ENCODE measurements around the gene FNDC1.
"Not testable (repeated sequence)": the region's sequence is repeated elsewhere in the genome, so short reads cannot be mapped to it uniquely, and the experiment has no call there.

Gene FNDC1

DNA sequence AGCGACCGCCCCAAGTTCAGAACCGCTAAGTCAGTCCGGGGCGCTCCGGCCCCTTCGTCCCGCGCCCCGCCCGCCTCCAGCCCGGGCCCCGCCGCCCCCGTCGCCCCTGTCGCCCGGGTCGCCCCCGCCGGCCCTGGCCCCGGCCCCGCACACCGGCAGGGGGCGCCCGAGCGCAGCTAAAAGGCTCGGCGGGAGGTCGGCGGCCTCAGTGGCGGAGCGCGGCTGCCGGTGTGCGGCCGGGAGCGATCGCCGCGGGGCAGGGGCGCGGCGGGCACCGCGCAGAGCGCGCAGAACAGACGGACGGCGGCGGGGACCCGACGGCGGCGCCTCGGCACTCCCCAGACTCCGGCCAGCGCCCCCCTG, at the start of gene FNDC1:
Gene FNDC1, plus strand, starts transcription at position 208 of the 363 bp plus-strand sequence. CDS start 197 bp downstream, outside the sequence.
- ATAC-seq (ENCODE audit: insufficient read depth, low read depth) (no peak), DNase-seq (no peak)
- Histone ChIP-seq H3K9me3 (ENCODE audit: insufficient read depth, low read length, severe bottlenecking) (no peaks in the 10 kb centered on the region), H3K27ac (ENCODE audit: low read length) (no peak within 1 kb of the TSS), H3K4me3 (ENCODE audit: low read depth in 1 of 2, low read length in 2 of 2) (no peak within 1 kb of the TSS), H3K27me3 (ENCODE audit: insufficient read depth, low read length, poor library complexity) (peaks cover 17% of the 10 kb centered on the region), H4K20me1 (ENCODE audit: insufficient read depth, low read length) (no peaks in the 10 kb centered on the region), H3K36me3 (ENCODE audit: insufficient read depth, low read length) (no peaks in the 10 kb centered on the region), H3K4me1 (ENCODE audit: insufficient read depth, low read length) (no peaks in the 10 kb centered on the region), H2AFZ (ENCODE audit: low read depth, low read length) (no peak within 1 kb of the TSS), H3K4me2 (ENCODE audit: insufficient read depth, low read length) (no peak within 1 kb of the TSS), H3K79me2 (ENCODE audit: insufficient read depth, low read length) (no peaks in the 10 kb centered on the region), H3K9ac (ENCODE audit: low read depth, low read length) (no peak within 1 kb of the TSS)
- TF ChIP-seq EZH2 (IDR thresholded peaks at IDR 0.05; ENCODE audit: borderline replicate concordance, low read depth, low read length, severe bottlenecking), result no peak
- TF ChIP-seq, protein P1, sequence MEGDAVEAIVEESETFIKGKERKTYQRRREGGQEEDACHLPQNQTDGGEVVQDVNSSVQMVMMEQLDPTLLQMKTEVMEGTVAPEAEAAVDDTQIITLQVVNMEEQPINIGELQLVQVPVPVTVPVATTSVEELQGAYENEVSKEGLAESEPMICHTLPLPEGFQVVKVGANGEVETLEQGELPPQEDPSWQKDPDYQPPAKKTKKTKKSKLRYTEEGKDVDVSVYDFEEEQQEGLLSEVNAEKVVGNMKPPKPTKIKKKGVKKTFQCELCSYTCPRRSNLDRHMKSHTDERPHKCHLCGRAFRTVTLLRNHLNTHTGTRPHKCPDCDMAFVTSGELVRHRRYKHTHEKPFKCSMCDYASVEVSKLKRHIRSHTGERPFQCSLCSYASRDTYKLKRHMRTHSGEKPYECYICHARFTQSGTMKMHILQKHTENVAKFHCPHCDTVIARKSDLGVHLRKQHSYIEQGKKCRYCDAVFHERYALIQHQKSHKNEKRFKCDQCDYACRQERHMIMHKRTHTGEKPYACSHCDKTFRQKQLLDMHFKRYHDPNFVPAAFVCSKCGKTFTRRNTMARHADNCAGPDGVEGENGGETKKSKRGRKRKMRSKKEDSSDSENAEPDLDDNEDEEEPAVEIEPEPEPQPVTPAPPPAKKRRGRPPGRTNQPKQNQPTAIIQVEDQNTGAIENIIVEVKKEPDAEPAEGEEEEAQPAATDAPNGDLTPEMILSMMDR (IDR thresholded peaks at IDR 0.05; ENCODE audit: borderline replicate concordance, extremely low read depth, low read length, poor library complexity, severe bottlenecking), result no peak

- H3K27ac ChIP-seq (ENCODE audit: low read length), result no peak overlapping the region
- H2AFZ ChIP-seq (ENCODE audit: low read depth, low read length), result no peak overlapping the region
- H3K4me2 ChIP-seq (ENCODE audit: insufficient read depth, low read length), result no peak overlapping the region
- H4K20me1 ChIP-seq (ENCODE audit: insufficient read depth, low read length), result no peaks in the 10 kb centered on the region
- H3K4me1 ChIP-seq (ENCODE audit: insufficient read depth, low read length), result no peaks in the 10 kb centered on the region
- H3K4me3 ChIP-seq (ENCODE audit: low read depth in 1 of 2, low read length in 2 of 2), result no peak overlapping the region
- no peak for DNase-seq
- H3K27me3 ChIP-seq (ENCODE audit: insufficient read depth, low read length, poor library complexity), result no peaks in the 10 kb centered on the region
- no peak for ATAC-seq (ENCODE audit: insufficient read depth, low read depth)
- TF ChIP-seq, protein P1 (IDR thresholded peaks at IDR 0.05; ENCODE audit: borderline replicate concordance, extremely low read depth, low read length, poor library complexity, severe bottlenecking), result no peak
- no peak for TF ChIP-seq EZH2 (IDR thresholded peaks at IDR 0.05; ENCODE audit: borderline replicate concordance, low read depth, low read length, severe bottlenecking)
- H3K36me3 ChIP-seq (ENCODE audit: insufficient read depth, low read length), result no peaks in the 10 kb centered on the region
- H3K9me3 ChIP-seq (ENCODE audit: insufficient read depth, low read length, severe bottlenecking), result no peaks in the 10 kb centered on the region
- no peak overlapping the region for H3K9ac ChIP-seq (ENCODE audit: low read depth, low read length)
- no peaks in the 10 kb centered on the region for H3K79me2 ChIP-seq (ENCODE audit: insufficient read depth, low read length)
Measured at GRCh38 chr6:159119791-159120190, 49.4 kb upstream of the FNDC1 start.

- no peaks in the 10 kb centered on the region for H3K4me1 ChIP-seq (ENCODE audit: insufficient read depth, low read length)
- ATAC-seq (ENCODE audit: insufficient read depth, low read depth) (no peak), DNase-seq (no peak)
- H3K4me3 ChIP-seq (ENCODE audit: low read depth in 1 of 2, low read length in 2 of 2), result no peak overlapping the region
- H3K9me3 ChIP-seq (ENCODE audit: insufficient read depth, low read length, severe bottlenecking), result no peaks in the 10 kb centered on the region
- no peaks in the 10 kb centered on the region for H3K27me3 ChIP-seq (ENCODE audit: insufficient read depth, low read length, poor library complexity)
- H2AFZ ChIP-seq (ENCODE audit: low read depth, low read length), result no peak overlapping the region
- no peaks in the 10 kb centered on the region for H4K20me1 ChIP-seq (ENCODE audit: insufficient read depth, low read length)
- no peak overlapping the region for H3K4me2 ChIP-seq (ENCODE audit: insufficient read depth, low read length)
- H3K9ac ChIP-seq (ENCODE audit: low read depth, low read length), result no peak overlapping the region
- H3K27ac ChIP-seq (ENCODE audit: low read length), result no peak overlapping the region
- no peaks in the 10 kb centered on the region for H3K36me3 ChIP-seq (ENCODE audit: insufficient read depth, low read length)
- TF ChIP-seq, protein P1 (IDR thresholded peaks at IDR 0.05; ENCODE audit: borderline replicate concordance, extremely low read depth, low read length, poor library complexity, severe bottlenecking), result no peak
- TF ChIP-seq EZH2 (IDR thresholded peaks at IDR 0.05; ENCODE audit: borderline replicate concordance, low read depth, low read length, severe bottlenecking), result no peak
- H3K79me2 ChIP-seq (ENCODE audit: insufficient read depth, low read length), result no peaks in the 10 kb centered on the region
Measured at GRCh38 chr6:159121486-159121885, 47.7 kb upstream of the FNDC1 start.

GRCh38 chr6:159122453-159122852, 46.7 kb upstream of the FNDC1 start:
- no peaks in the 10 kb centered on the region for H3K79me2 ChIP-seq (ENCODE audit: insufficient read depth, low read length)

GRCh38 chr6:159123831-159124230, 45.4 kb upstream of the FNDC1 start:
- not testable (repeated sequence) for H2AFZ ChIP-seq (ENCODE audit: low read depth, low read length); H3K27me3 ChIP-seq (ENCODE audit: insufficient read depth, low read length, poor library complexity); H3K4me1 ChIP-seq (ENCODE audit: insufficient read depth, low read length); H3K36me3 ChIP-seq (ENCODE audit: insufficient read depth, low read length); H3K79me2 ChIP-seq (ENCODE audit: insufficient read depth, low read length); H3K27ac ChIP-seq (ENCODE audit: low read length); H3K4me2 ChIP-seq (ENCODE audit: insufficient read depth, low read length); ATAC-seq (ENCODE audit: insufficient read depth, low read depth); DNase-seq; H3K4me3 ChIP-seq (ENCODE audit: low read depth in 1 of 2, low read length in 2 of 2); H3K9ac ChIP-seq (ENCODE audit: low read depth, low read length); H3K9me3 ChIP-seq (ENCODE audit: insufficient read depth, low read length, severe bottlenecking); H4K20me1 ChIP-seq (ENCODE audit: insufficient read depth, low read length)

More at GRCh38 chr6:159122453-159122852, 46.7 kb upstream of the FNDC1 start:
- no peak overlapping the region for H3K4me3 ChIP-seq (ENCODE audit: low read depth in 1 of 2, low read length in 2 of 2)
- H3K4me1 ChIP-seq (ENCODE audit: insufficient read depth, low read length), result no peaks in the 10 kb centered on the region
- no peak overlapping the region for H3K4me2 ChIP-seq (ENCODE audit: insufficient read depth, low read length)
- H3K27me3 ChIP-seq (ENCODE audit: insufficient read depth, low read length, poor library complexity), result no peaks in the 10 kb centered on the region
- no peak overlapping the region for H3K9ac ChIP-seq (ENCODE audit: low read depth, low read length)
- no peak for DNase-seq
- no peak for ATAC-seq (ENCODE audit: insufficient read depth, low read depth)
- H2AFZ ChIP-seq (ENCODE audit: low read depth, low read length), result no peak overlapping the region
- H3K27ac ChIP-seq (ENCODE audit: low read length), result no peak overlapping the region
- no peak for TF ChIP-seq EZH2 (IDR thresholded peaks at IDR 0.05; ENCODE audit: borderline replicate concordance, low read depth, low read length, severe bottlenecking)
- TF ChIP-seq, protein P1 (IDR thresholded peaks at IDR 0.05; ENCODE audit: borderline replicate concordance, extremely low read depth, low read length, poor library complexity, severe bottlenecking), result no peak
- no peaks in the 10 kb centered on the region for H3K9me3 ChIP-seq (ENCODE audit: insufficient read depth, low read length, severe bottlenecking)
- no peaks in the 10 kb centered on the region for H3K36me3 ChIP-seq (ENCODE audit: insufficient read depth, low read length)
- no peaks in the 10 kb centered on the region for H4K20me1 ChIP-seq (ENCODE audit: insufficient read depth, low read length)

All from DND-41 (cell line).